ENCODE measurements around the gene ANKFY1.
"Not testable (repeated sequence)": the region's sequence is repeated elsewhere in the genome, so short reads cannot be mapped to it uniquely, and the experiment has no call there.

Gene ANKFY1

DNA sequence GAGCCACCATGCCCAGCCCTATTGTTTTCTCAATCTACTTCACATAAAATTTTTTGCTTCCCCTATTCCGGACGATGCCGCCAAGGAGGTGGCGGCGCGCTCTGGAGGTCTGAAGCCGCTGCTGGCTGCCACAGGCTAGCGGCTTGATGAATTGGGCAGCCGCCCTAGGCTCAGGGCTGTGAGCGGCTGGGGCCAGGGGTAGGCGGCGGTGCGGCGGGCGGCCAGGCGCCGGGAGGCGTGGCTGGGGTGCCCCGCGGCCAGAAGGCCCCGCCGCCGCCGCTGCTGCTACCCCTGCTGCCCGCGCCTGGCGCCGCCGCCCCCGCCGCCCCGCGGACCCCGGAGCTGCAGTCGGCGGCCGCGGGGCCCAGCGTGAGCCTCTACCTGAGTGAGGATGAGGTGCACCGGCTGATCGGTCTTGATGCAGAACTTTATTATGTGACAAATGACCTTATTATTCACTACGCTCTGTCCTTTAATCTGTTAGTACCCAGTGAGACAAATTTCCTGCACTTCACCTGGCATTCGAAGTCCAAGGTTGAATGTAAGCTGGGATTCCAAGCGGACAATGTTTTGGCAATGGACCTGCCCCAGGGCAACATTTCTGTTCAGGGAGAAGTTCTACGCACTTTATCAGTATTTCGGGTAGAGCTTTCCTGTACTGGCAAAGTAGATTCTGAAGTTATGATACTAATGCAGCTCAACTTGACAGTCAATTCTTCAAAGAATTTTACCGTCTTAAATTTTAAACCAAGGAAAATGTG, 41.7 kb downstream of the ANKFY1 start:
- intact Hi-C loops (cut with DNase I): no loop called here
- DNase-seq: no peak

- intact Hi-C loops (cut with DNase I): no loop called here
These were observed 42.6 kb downstream of the ANKFY1 start for GRCh38 chr17:4221163-4221562.

DNA sequence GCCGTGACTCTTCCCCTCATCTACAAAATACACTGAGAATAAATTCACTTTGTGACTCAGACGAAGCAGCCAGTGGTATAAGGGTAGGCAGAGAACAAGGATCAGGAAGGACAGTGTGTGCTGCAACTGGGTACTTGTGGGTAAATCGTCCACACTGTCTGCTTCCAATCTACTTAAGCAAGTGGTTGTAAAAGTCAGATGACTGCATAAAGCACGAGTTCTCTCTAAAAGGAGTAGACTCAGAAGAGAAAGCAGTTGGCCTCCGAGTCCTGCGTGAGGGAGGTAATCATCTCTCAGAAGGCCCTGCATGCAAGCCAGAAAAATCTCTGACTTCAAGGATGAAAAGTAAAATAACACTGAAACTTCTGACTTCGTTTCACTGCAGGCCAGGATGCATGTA, 43.1 kb downstream of the ANKFY1 start:
- no peak for DNase-seq
- intact Hi-C loops (cut with DNase I): no loop called here

More at GRCh38 chr17:4221163-4221562, 42.6 kb downstream of the ANKFY1 start:
- DNase-seq: no peak

- intact Hi-C loops (cut with DNase I): loop anchor here (5.0 kb wide), 1 partner anchor 43 kb away; the partner anchor contains the start of gene ANKFY1
These were observed 44.5 kb downstream of the ANKFY1 start for GRCh38 chr17:4219241-4219640.

GRCh38 chr17:4215882-4216570, 47.8 kb downstream of the ANKFY1 start:
- intact Hi-C loops (cut with DNase I): loop anchor here (1.0 to 5.0 kb wide), 5 partner anchors 46 to 197 kb away; partner anchors contain the start of genes ANKFY1 and UBE2G1
- DNase-seq: peak in 1 of 10 donors; percentile 60

More at GRCh38 chr17:4219241-4219640, 44.5 kb downstream of the ANKFY1 start:
- DNase-seq: no peak

DNA sequence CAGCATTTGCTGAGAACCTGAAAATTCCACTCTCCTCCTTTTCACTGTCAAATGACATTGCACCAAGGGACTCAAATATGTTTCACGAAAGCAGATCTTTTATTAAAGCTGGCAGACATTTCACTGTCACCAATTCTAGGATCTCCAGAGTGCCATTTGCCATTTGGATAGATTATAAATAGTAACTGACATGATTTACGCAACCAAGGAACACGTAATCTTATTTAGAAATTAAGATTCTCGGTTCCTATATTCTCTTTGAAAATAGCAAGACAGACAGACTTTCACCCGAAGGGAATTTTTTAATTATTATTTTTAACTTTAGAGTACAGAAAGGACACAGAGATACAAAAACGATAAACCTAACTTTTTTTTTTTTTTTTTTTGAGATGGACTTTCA, 49.6 kb downstream of the ANKFY1 start:
- no peak for DNase-seq
- intact Hi-C loops (cut with DNase I): loop anchor here (2.0 kb wide), 2 partner anchors 91 to 153 kb away; partner anchors contain the start of gene UBE2G1

- intact Hi-C loops (cut with DNase I): no loop called here
- no peak for DNase-seq
These were observed 54.2 kb downstream of the ANKFY1 start for GRCh38 chr17:4209611-4210010.

- DNase-seq: no peak
- intact Hi-C loops (cut with DNase I): no loop called here
These were observed 55.5 kb downstream of the ANKFY1 start for GRCh38 chr17:4208238-4208637.

GRCh38 chr17:4206962-4207361, 56.8 kb downstream of the ANKFY1 start:
- intact Hi-C loops (cut with DNase I): no loop called here
- no peak for DNase-seq

DNA sequence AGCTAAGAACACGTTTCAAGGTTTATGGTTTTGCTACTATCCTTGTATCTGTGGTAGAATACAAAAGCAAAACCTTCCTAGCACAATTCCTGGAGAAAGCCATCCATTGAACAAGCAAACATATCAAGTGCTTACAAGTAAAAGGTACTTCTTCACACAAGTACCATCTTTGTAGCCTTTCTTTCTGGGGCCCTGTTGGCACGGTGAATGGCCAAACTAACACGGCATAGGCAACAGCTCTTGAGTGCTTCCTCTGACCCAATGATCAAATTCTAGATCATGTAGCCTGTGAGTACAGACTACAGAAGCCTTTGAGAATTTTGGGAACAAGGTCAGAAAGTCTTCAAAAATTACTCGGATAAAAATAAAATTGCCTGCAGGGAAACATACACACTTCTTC, 57.9 kb downstream of the ANKFY1 start:
- intact Hi-C loops (cut with DNase I): no loop called here

GRCh38 chr17:4204710-4205173, 59.0 kb downstream of the ANKFY1 start:
- intact Hi-C loops (cut with DNase I): no loop called here
- DNase-seq: peak in 1 of 10 donors; percentile 82

More for the DNA sequence above, 57.9 kb downstream of the ANKFY1 start:
- DNase-seq: no peak

GRCh38 chr17:4204190-4204589, 59.6 kb downstream of the ANKFY1 start:
- intact Hi-C loops (cut with DNase I): no loop called here
- no peak for DNase-seq

- intact Hi-C loops (cut with DNase I): no loop called here
- peak in 1 of 10 donors; percentile 39 for DNase-seq
These were observed 62.6 kb downstream of the ANKFY1 start for GRCh38 chr17:4201226-4201625.

DNA sequence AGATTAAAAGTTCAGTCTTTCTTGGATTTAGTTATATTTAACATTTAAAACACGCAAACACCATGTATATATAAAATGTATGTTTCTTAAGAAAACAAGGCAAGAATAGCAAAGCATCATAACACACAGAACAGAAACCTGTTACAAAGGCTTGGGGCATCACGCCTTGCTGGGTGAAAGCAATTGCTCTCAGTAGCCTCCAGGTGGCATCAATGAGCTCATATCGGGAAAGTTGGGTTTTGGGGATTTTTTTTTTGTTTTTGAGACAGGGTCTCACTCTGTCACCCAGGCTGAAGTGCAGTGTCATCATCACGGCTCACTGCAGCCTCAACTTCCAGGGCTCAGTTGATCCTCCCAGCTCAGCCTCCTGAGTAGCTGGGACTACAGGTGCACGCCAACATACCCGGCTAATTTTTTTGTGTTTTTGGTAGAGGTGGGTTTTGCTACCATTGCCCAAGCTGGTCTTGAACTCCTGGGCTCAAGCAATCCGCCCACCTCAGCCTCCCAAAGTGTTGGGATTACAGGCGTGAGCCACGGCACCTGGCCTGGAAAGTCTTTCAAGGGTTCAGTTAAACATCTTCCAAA, 63.9 kb downstream of the ANKFY1 start:
- intact Hi-C loops (cut with DNase I): loop anchor here (1.0 kb wide), 1 partner anchor 213 kb away; no protein-coding TSS in a partner anchor
- DNase-seq: peak in 1 of 10 donors; percentile 81

- intact Hi-C loops (cut with DNase I): no loop called here
These were observed 64.8 kb downstream of the ANKFY1 start for GRCh38 chr17:4198995-4199394.

GRCh38 chr17:4195306-4195705, 68.5 kb downstream of the ANKFY1 start:
- peak in 1 of 10 donors; percentile 69 for DNase-seq
- intact Hi-C loops (cut with DNase I): no loop called here

More at GRCh38 chr17:4198995-4199394, 64.8 kb downstream of the ANKFY1 start:
- DNase-seq: peak in 1 of 10 donors; percentile 59

GRCh38 chr17:4194796-4195195, 69.0 kb downstream of the ANKFY1 start:
- intact Hi-C loops (cut with DNase I): no loop called here
- peak in 1 of 10 donors; percentile 53 for DNase-seq

- intact Hi-C loops (cut with DNase I); DNase-seq: not testable (repeated sequence)
These were observed 73.0 kb downstream of the ANKFY1 start for GRCh38 chr17:4190791-4191190.

GRCh38 chr17:4189280-4189679, 74.5 kb downstream of the ANKFY1 start:
- DNase-seq: no peak
- intact Hi-C loops (cut with DNase I): no loop called here

- intact Hi-C loops (cut with DNase I): no loop called here
- DNase-seq: no peak
These were observed 75.7 kb downstream of the ANKFY1 start for GRCh38 chr17:4188076-4188475.

DNA sequence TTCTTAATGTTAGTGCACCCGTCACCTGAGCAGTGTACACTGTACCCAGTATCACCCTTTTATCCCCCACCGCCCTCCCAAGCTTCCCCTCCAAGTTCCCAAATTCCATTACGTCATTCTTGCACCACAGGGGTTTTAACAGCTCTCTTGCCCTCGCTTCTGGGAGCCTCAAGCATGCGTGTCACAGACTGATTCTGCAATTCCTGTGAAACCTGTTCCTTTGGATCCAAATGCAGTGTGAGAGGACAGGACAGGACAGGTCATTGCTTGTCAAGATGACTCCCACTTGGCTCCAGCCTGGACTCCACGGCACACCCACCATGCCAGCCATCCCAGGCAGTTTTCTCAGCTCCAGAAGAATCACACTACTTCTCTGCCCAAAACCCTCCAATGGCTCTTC, 76.7 kb downstream of the ANKFY1 start:
- DNase-seq: no peak
- intact Hi-C loops (cut with DNase I): no loop called here

Data from posterior cingulate gyrus (tissue), 11 donors.